Caco-2 (cell line): ENCODE measurements around the gene EPHA10. TPM values are rescaled to one million over a fixed set of nuclear protein-coding genes. Genes with fewer than 3 reads are reported as not detected.

Experiments used
- BruUV-seq: library from RNA; stranded (reverse); fragments of 400-500 nt; replicated peaks from 2 replicates; lab custom pipeline; 2021; lab: Mats Ljungman, UMichigan
- CTCF ChIA-PET: fragments of 300-600 bp; sonication (Branson Sonifier 250); formaldehyde crosslinking; loops from one replicate; lab custom pipeline; 2022; ENCODE audit warnings: antibody characterized with exemption; lab: Charles Lee
- POLR2A ChIA-PET: fragments of 300-600 bp; sonication (Branson Sonifier 250); formaldehyde crosslinking; loops from one replicate; lab custom pipeline; 2022; ENCODE audit warnings: antibody characterized with exemption; lab: Charles Lee
- DNase-seq, 2 experiments: peaks; one replicate each; pipeline versions ENCODE4 v3.0.0 to v3.0.0-alpha.2; 2020 to 2022
- H3K27me3 ChIP-seq: replicated peaks from 2 replicates; pipeline ENCODE4 v1.6.0; 2011; ENCODE audit warnings: low read length; ENCODE audit not compliant: control insufficient read depth, insufficient read depth
- H3K36me3 ChIP-seq: 2 replicates; pipeline ENCODE4 v1.5.1; 2011; ENCODE audit warnings: low read length; ENCODE audit not compliant: control insufficient read depth, insufficient read depth
- H3K4me1 ChIP-seq: fragments of 250-450 bp; sonication (Bioruptor Pico); 2 replicates; pipeline ENCODE4 v1.5.1; 2020; ENCODE audit warnings: mild to moderate bottlenecking
- H3K4me3 ChIP-seq: 2 replicates; pipeline ENCODE4 v1.5.1; 2011; ENCODE audit warnings: low read depth, mild to moderate bottlenecking, control low read depth, low read length
- H3K9me3 ChIP-seq: fragments of 250-450 bp; sonication (Bioruptor Pico); 2 replicates; pipeline ENCODE4 v1.5.1; 2020; ENCODE audit warnings: mild to moderate bottlenecking, moderate library complexity
- H3K27ac Mint-ChIP-seq: one replicate; pipeline ENCODE4 v1.8.0; 2022; ENCODE audit warnings: mixed read lengths; ENCODE audit not compliant: unreplicated experiment
- H3K27me3 Mint-ChIP-seq: one replicate; pipeline ENCODE4 v1.8.0; 2022; ENCODE audit warnings: mixed read lengths; ENCODE audit not compliant: insufficient read depth, unreplicated experiment
- H3K36me3 Mint-ChIP-seq: one replicate; pipeline ENCODE4 v1.8.0; 2022; ENCODE audit warnings: mild to moderate bottlenecking, mixed read lengths; ENCODE audit not compliant: insufficient read depth, unreplicated experiment
- H3K4me1 Mint-ChIP-seq: one replicate; pipeline ENCODE4 v1.8.0; 2022; ENCODE audit warnings: low read depth, mixed read lengths; ENCODE audit not compliant: unreplicated experiment
- H3K4me3 Mint-ChIP-seq: one replicate; pipeline ENCODE4 v1.8.0; 2022; ENCODE audit warnings: mild to moderate bottlenecking, moderate library complexity, mixed read lengths; ENCODE audit not compliant: unreplicated experiment
- H3K9me3 Mint-ChIP-seq: one replicate; pipeline ENCODE4 v1.8.0; 2022; ENCODE audit warnings: mixed read lengths; ENCODE audit not compliant: unreplicated experiment
- intact Hi-C: fragments of 100-400 bp; cut with micrococcal nuclease; formaldehyde crosslinking; loops from one replicate; pipeline ENCODE4 v1.10.0; 2022; ENCODE audit not compliant: unreplicated experiment
- total RNA-seq: library from RNA; stranded (reverse); gene quantifications from 2 replicates; pipeline ENCODE4 v1.2.3, GENCODE V29; 2022
- TF ChIP-seq, protein P1 (sequence below), 2 experiments: fragments of 200-600 bp in 1 of 2; IDR thresholded peaks; 1 replicate in 1 of 2; 2 replicates in 1 of 2; pipeline versions ENCODE4 v1.5.1 to v1.8.0; 2011 to 2022; ENCODE audit warnings: antibody characterized with exemption in 1 of 2, control low read depth in 1 of 2, inconsistent platforms in 1 of 2, low read depth in 1 of 2, low read length in 1 of 2, mild to moderate bottlenecking in 1 of 2, moderate library complexity in 1 of 2; ENCODE audit not compliant: insufficient read depth in 1 of 2, severe bottlenecking in 1 of 2, unreplicated experiment in 1 of 2

EPHA10 gene
- total RNA-seq, 1 experiment from 2014 or later: 2.8 TPM

DNA sequence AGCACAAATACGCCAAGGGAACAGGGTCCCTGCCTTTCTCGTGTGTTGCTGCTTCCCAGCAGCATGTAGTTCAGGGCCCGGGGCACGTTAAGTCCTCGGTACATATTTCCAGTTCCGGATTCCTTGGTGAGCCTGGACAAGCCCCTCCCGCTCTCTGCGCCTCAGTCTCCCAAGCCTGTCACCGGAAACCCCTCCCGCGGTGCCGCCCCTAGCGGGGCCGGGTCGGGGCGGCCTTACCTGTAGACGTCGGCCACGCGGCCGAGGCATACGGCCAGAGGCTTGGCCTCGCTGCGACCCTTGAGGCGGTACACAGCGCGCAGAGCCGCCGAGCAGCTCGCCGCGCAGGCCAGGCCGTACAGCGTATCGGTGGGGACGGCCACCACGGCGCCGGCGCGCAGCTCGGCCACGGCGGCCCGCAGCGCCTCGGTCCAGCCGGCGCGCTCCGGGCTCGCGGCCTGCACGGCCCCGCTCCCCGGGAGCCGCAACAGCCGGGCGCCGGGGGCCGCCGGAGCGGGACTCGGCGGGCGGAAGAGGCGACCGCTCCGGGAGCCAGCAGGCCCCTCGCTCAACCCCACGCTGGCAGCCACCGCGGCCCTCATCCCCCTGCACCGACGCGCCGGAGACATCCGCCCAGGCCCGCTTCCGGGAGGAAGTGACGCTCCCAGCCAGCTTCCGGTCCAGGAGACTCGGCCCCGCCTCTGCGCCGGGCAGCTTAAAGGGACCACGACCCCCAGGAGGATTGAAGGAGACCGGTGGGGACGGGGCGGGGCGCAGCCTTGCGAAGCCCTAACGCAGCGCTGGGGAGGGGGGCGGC, 42.8 kb upstream of the EPHA10 start, which contains the start of the genes C1orf122 and YRDC:
C1orf122 (plus strand) TSS at position 236 of the 814 bp plus-strand sequence. CDS start 615 bp downstream, outside the sequence.
YRDC (minus strand) TSS at position 654 of the 814 bp plus-strand sequence; CDS start at position 626, 28 bp downstream.
- CTCF ChIA-PET: interaction anchor here (0.5 to 1.3 kb wide), 7 partner anchors 14 to 373 kb away, joined by 3 to 8 read pairs (median 4); partner anchors contain the start of genes MANEAL and MTF1
- POLR2A ChIA-PET: interaction anchor here (0.6 to 1.8 kb wide), 6 partner anchors 10 to 203 kb away, joined by 3 to 9 read pairs (median 4); partner anchors contain the start of genes CDCA8 and MTF1
- peaks cover 79% of the 10 kb centered on the region for H3K36me3 Mint-ChIP-seq
- H3K27me3 Mint-ChIP-seq: no peaks in the 10 kb centered on the region
- BruUV-seq: no TSS peak
- intact Hi-C loops: no loop called here
- H3K4me3 ChIP-seq: peak within 1 kb of the TSS; percentile 70
- H3K27ac Mint-ChIP-seq: peak within 1 kb of the TSS; percentile 96
- H3K36me3 ChIP-seq: no peaks in the 10 kb centered on the region
- peak within 1 kb of the TSS; percentile 94 for H3K4me3 Mint-ChIP-seq
- no peaks in the 10 kb centered on the region for H3K4me1 Mint-ChIP-seq
- H3K9me3 ChIP-seq: no peaks in the 10 kb centered on the region
- H3K4me1 ChIP-seq: peaks cover 10% of the 10 kb centered on the region; the same call in 1 of the 2 replicates
- no peaks in the 10 kb centered on the region for H3K9me3 Mint-ChIP-seq
- peak; percentile 89 to 91 for DNase-seq
- TF ChIP-seq, protein P1, sequence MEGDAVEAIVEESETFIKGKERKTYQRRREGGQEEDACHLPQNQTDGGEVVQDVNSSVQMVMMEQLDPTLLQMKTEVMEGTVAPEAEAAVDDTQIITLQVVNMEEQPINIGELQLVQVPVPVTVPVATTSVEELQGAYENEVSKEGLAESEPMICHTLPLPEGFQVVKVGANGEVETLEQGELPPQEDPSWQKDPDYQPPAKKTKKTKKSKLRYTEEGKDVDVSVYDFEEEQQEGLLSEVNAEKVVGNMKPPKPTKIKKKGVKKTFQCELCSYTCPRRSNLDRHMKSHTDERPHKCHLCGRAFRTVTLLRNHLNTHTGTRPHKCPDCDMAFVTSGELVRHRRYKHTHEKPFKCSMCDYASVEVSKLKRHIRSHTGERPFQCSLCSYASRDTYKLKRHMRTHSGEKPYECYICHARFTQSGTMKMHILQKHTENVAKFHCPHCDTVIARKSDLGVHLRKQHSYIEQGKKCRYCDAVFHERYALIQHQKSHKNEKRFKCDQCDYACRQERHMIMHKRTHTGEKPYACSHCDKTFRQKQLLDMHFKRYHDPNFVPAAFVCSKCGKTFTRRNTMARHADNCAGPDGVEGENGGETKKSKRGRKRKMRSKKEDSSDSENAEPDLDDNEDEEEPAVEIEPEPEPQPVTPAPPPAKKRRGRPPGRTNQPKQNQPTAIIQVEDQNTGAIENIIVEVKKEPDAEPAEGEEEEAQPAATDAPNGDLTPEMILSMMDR (IDR thresholded peaks at IDR 0.05; ENCODE audit: insufficient read depth in 1 of 2, low read depth in 1 of 2, low read length in 1 of 2, severe bottlenecking in 1 of 2, unreplicated experiment in 1 of 2): peak in 1 of 2 experiments; percentile 4
- H3K27me3 ChIP-seq: no peaks in the 10 kb centered on the region

DNA sequence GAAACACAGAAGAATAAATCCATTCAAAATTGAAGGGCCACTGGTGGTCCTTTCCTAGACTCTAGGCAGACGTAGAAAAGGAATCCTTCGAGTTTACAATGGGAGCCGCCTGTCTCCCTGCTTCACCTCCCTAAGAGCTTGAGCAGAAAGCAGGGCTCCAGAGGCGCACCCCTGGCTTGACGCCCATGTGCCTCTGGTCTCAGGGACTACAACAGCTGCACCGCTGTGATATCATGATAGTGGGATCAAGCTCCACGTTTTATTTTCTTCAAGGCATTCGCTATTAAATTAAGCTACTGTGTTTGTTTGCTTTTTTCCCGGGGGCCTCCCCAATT, 42.3 kb upstream of the EPHA10 start:
- Histone ChIP-seq H3K27me3 (no peaks in the 10 kb centered on the region), H3K9me3 (no peaks in the 10 kb centered on the region), H3K4me3 (peak overlapping the region; percentile 70), H3K4me1 (peaks cover 10% of the 10 kb centered on the region; the same call in 1 of the 2 replicates), H3K36me3 (no peaks in the 10 kb centered on the region)
- TF ChIP-seq, protein P1 (IDR thresholded peaks at IDR 0.05; ENCODE audit: insufficient read depth in 1 of 2, low read depth in 1 of 2, low read length in 1 of 2, severe bottlenecking in 1 of 2, unreplicated experiment in 1 of 2): no peak
- no peak for DNase-seq
- BruUV-seq: TSS peak; percentile 38
- ChIA-PET CTCF (no interaction called here), POLR2A (interaction anchor here (1.8 kb wide), 1 partner anchor 115 kb away, joined by 5 read pairs; the partner anchor contains the start of gene CDCA8)
- no peaks in the 10 kb centered on the region for H3K4me1 Mint-ChIP-seq
- intact Hi-C loops: no loop called here
- H3K36me3 Mint-ChIP-seq: peaks cover 79% of the 10 kb centered on the region
- H3K27ac Mint-ChIP-seq: peak overlapping the region; percentile 96
- no peaks in the 10 kb centered on the region for H3K27me3 Mint-ChIP-seq
- H3K4me3 Mint-ChIP-seq: peak overlapping the region; percentile 94
- H3K9me3 Mint-ChIP-seq: no peaks in the 10 kb centered on the region

DNA sequence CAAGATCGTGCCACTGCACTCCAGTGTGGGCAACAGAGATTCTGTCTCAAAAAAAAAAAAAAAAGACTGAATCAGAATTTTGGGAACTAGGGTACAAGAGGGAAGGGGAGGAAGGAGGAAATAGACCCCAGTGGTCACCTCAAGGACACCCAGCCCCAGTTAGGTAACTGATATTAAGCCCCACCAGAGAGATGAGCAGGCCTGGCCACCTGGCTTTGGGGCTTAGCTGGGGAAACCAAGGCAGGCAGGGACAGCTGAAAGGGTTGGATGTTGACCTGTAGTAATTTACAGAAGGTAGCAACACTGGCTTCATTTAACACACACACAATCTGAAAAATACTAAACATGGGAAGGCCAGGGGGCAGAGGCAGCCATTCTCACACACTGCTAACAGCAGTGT, 37.5 kb upstream of the EPHA10 start:
- Mint-ChIP-seq H3K27me3 (no peaks in the 10 kb centered on the region), H3K9me3 (no peaks in the 10 kb centered on the region), H3K27ac (no peak overlapping the region), H3K36me3 (peaks cover 75% of the 10 kb centered on the region), H3K4me1 (no peaks in the 10 kb centered on the region), H3K4me3 (no peak overlapping the region)
- Histone ChIP-seq H3K36me3 (no peaks in the 10 kb centered on the region), H3K4me1 (0 out of 2 replicates have a peak, but pooled peaks cover 5% of the 10 kb centered on the region), H3K9me3 (no peaks in the 10 kb centered on the region), H3K4me3 (no peak overlapping the region), H3K27me3 (no peaks in the 10 kb centered on the region)
- ChIA-PET CTCF (no interaction called here), POLR2A (no interaction called here)
- no peak for DNase-seq
- intact Hi-C loops: no loop called here
- BruUV-seq: no TSS peak
- TF ChIP-seq, protein P1 (IDR thresholded peaks at IDR 0.05; ENCODE audit: insufficient read depth in 1 of 2, low read depth in 1 of 2, low read length in 1 of 2, severe bottlenecking in 1 of 2, unreplicated experiment in 1 of 2): no peak
